ENCODE results near the gene MR1. TPM values are rescaled to one million over a fixed set of nuclear protein-coding genes. Genes with fewer than 3 reads are reported as not detected.
"Not testable (repeated sequence)": the region's sequence is repeated elsewhere in the genome, so short reads cannot be mapped to it uniquely, and the experiment has no call there.

Gene MR1
- polyA plus RNA-seq, 4 donors: 4.1 to 16.5 (median 4.9) TPM

- DNase-seq (ENCODE audit: low read depth in 4 of 4, low spot score in 3 of 4): no peak
These were observed 5.6 kb upstream of the MR1 start for GRCh38 chr1:181028196-181028595.

- no peak for DNase-seq (ENCODE audit: low read depth in 4 of 4, low spot score in 3 of 4)
These were observed 5.2 kb upstream of the MR1 start for GRCh38 chr1:181028615-181029014.

DNA sequence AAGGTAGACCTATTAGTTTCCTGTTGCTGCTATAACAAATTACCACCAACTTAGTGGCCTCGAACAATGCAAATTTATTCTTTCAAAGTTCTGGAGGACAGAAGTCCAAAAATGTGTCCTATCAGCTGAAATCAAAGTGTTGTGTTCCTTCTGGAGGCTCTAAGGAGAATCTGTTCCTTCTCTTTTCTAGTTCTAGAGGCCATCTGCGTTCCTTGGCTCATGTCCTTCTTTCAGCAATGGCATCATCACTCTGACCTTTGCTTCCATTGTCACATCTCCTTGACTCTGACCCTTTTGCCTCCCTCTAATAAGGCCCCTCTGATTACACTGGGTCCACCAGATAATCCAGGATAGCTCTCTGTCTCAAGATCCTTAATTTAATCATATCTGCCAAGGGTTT lies 1.2 kb upstream of the MR1 start:
- DNase-seq (ENCODE audit: low read depth in 4 of 4, low spot score in 3 of 4): no peak

DNA sequence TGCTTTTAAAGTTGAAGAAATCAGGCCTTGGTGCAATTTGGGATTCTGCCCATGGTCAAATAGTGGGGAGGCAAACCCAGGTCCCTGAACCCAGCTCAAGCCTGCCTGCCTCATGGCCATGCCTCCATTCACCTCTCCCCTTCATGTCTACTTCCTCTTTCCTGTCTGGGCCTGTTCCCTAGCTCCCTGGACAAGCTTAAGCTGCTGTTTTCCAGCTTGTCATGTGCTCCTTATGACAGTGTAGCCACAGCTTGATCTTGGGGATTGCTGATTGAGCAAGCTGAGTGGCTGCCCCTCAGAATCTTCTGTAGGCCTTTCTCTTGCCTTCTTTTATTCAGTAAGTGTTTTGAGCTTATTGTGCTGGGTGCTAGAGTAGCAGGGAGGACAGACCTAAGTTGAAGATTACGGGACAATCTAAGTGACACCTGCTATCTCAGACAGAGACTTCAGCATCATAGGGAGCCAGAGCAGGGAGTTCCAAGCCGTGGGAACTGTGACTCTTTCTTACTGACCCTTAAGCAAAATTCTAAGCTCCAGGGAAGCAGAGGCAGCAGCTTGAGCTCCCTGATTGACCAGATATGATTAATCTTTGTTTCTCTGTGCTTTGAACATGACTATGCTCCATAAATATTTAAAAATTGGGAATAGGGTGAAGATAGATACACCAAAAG lies 520 bp upstream of the MR1 start:
- DNase-seq (ENCODE audit: low read depth in 4 of 4, low spot score in 3 of 4): no peak

- DNase-seq (ENCODE audit: low read depth in 4 of 4, low spot score in 3 of 4): not testable (repeated sequence)
These were observed 1.4 kb downstream of the MR1 start for GRCh38 chr1:181035210-181035609.

DNA sequence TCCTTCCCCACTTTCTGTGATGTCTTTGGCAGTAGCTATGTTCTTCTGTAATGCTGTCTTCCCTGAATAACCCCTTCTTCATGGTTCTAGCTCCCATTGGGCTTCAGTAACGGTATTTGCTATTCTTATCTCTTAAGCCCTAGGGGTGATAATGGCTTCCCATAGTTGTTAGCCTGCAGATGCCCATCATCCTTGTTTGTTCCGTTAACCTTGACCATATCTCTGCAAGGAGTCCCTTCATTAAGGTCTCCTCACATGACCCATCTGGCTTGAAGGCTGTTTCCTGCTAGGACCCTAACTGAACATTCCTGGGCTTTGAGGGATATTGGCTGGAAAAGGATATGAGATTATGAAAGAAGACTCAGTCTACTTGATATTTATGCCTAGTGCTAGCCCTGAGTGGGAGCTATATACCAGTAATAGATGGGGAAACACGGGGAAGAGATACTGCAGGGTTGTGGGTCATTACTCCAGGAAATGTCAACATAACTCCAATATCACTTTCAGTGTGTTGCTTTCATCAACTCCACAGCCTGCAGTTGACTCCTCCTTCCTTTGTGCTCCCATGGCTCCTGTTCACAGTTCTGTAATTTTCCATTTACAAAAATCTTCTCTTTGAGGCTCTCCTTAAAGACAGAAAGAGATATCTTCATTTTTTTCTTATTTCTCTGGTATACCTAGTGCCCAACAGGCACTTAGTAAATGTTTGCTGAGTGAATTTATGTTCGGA lies 2.5 kb downstream of the MR1 start:
- DNase-seq (ENCODE audit: low read depth in 4 of 4, low spot score in 3 of 4): no peak

- DNase-seq (ENCODE audit: low read depth in 4 of 4, low spot score in 3 of 4): no peak
These were observed 3.6 kb downstream of the MR1 start for GRCh38 chr1:181037386-181037785.

GRCh38 chr1:181038399-181038873 lies 4.7 kb downstream of the MR1 start:
- DNase-seq (ENCODE audit: low read depth in 4 of 4, low spot score in 3 of 4): no peak

DNA sequence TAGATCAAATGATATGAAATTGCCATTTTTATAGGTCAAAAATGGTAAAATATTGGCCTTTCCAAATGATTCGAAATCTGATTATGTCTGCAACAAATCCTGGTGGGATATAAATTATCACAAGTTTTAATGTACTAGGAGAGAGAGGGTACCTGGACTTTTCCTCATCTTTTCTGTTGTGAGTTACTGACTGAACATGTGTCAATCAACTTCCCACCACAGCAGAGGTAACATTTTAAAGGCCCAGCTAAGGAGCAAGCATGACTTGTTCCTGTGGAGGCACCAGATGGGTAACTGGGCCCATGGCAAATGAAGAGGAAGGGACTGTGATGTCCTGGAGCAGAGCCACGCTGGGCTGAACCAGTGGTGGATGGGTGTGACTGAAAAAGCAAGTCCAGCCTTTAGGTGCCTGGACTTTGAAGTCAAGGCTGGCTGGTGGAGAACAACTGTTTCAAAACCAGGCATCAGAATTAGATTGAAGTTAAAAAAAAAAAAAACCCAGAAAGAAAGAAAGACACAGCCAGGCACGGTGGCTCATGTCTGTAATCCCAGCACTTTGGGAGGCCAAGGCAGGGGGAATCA lies 6.6 kb downstream of the MR1 start:
- DNase-seq (ENCODE audit: low read depth in 4 of 4, low spot score in 3 of 4): no peak

DNA sequence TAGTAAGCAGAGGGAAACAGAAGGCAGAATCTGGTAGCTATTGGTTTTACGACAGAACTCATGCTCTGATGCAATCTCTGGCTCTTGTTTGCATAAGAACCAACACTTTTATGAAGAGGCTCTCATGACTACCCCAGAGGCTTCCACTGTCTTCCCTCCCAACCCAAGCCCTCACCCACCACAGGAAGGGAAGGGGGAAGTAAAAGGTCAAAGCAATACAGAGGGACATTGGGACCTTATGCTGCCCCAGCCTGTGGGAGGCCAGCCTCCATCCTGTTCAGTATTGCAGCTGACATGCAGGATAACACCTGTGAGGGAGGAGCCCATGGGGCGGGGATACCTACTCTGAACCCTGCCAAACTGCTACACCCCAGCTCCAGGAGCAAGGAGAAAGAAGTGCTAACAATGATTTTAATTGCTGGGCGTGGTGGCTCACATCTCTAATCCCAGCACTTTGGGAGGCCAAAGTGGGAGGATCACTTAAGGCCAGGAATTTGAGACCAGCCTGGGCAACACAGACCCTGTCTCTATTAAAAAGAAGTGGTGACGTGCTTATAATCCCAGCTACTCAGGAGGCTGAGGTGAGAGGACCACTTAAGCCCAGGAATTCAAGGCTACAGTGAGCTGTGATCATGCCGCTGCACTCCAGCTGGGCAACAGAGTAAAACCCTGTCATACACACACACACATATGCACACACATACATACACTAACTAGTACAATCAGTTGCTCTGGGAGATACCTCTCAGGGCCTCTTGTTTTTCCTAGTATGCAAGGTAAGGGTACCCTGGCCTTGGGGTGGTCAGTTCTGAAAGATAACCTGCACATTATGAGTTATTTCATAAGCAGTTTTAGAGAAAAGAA lies 9.5 kb downstream of the MR1 start:
- no peak for DNase-seq (ENCODE audit: low read depth in 4 of 4, low spot score in 3 of 4)

DNA sequence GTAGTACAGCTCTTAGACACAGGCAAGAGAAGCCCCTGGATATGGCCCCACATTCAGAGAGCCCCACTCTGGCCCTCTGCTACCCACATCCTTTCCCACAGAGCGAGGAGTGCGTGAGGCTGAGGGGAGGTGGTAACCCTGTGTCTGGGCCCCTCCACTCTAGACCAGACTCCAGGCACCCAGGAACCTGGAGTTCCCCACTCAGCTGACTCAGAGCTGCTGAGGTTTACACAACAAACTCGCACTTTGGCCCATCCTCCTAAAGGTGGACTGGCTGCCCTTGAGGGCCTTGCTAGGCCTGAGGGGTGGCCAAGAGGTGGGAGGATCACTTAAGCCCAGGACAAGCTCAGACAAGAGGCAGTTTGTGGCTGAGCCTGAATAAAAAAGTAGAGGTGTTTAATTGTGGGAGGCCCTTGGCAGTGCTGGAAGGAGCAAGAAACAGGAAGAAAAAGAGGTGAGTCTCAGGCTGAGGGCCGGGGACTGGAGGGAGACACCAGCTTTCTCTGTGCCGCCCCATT lies 10.7 kb downstream of the MR1 start:
- DNase-seq (ENCODE audit: low read depth in 4 of 4, low spot score in 3 of 4): no peak

- not testable (repeated sequence) for DNase-seq (ENCODE audit: low read depth in 4 of 4, low spot score in 3 of 4)
These were observed 12.2 kb downstream of the MR1 start for GRCh38 chr1:181045946-181046345.

- DNase-seq (ENCODE audit: low read depth in 4 of 4, low spot score in 3 of 4): no peak
These were observed 15.6 kb downstream of the MR1 start for GRCh38 chr1:181049378-181049777.

- no peak for DNase-seq (ENCODE audit: low read depth in 4 of 4, low spot score in 3 of 4)
These were observed 17.1 kb downstream of the MR1 start for GRCh38 chr1:181050922-181051321.

DNA sequence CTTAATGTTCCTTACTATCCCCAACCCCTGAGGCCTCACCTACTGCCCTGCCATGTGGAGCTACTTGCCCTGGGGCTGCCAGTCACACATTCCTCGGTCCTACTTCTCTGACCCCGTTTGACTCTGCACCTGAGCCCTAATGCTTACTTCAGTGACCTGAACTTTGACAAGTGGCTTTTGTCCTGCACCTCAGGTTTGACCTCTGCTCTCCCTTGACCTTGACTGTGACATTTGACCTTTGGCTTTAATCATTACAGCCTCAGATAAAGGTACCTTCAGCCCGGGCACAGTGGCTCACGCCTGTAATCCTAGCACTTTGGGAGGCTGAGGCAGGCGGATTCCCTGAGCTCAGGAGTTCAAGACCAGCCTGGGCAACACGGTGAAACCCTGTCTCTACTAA lies 22.8 kb downstream of the MR1 start:
- no peak for DNase-seq (ENCODE audit: low read depth in 4 of 4, low spot score in 3 of 4)

- DNase-seq (ENCODE audit: low read depth in 4 of 4, low spot score in 3 of 4): no peak
These were observed 23.3 kb downstream of the MR1 start for GRCh38 chr1:181057079-181057478.

DNA sequence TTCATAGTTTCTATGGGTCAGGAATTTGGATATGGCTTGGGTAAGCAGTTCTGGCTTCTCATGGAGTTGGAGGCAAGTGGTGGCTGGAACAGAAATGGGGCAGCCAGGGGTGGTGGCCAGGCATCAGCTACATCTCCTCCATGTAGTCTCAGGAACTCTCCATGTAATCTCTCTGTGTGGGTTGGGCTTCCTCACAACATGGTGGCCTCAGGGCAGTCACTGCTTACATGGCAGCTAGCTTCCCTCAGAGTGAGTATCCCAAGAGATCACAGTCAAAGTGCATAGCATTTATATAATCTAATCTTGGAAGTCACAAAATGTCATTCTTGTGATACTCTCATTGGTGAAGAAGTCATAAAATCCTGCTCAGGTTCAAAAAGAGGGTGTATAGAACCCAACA lies 25.7 kb downstream of the MR1 start:
- DNase-seq (ENCODE audit: low read depth in 4 of 4, low spot score in 3 of 4): no peak

DNA sequence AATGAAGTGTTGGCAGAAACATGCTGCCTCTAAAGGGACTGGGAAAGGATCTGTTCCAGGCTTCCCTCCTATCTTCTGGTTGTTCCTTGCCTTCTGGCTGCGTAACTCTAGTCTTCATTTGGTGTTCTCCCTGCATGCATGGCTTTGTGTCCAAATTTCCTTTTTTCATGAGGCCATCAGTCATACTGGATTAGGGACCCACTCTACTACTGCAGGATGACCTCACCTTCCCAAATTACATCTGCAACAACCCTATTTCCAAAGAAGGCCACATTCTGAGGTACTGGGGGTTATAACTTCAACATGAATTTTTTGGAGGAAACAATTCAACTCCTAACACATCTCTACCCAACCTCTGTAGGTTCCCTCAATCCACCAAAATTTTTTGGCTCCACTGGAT lies 26.3 kb downstream of the MR1 start:
- no peak for DNase-seq (ENCODE audit: low read depth in 4 of 4, low spot score in 3 of 4)

GRCh38 chr1:181060947-181061346 lies 27.2 kb downstream of the MR1 start:
- not testable (repeated sequence) for DNase-seq (ENCODE audit: low read depth in 4 of 4, low spot score in 3 of 4)

- no peak for DNase-seq (ENCODE audit: low read depth in 4 of 4, low spot score in 3 of 4)
These were observed 27.7 kb downstream of the MR1 start for GRCh38 chr1:181061487-181061886.
